Left renal pelvis (tissue), 4 donors: ENCODE measurements around the gene SIAE. TPM values are rescaled to one million over a fixed set of nuclear protein-coding genes. Genes with fewer than 3 reads are reported as not detected.

Experiments used
- DNase-seq, 4 donors: peaks; one replicate each; pipeline ENCODE4 v3.0.0-alpha.2; 2013; ENCODE audit warnings: low read depth in 4 of 4, low spot score in 3 of 4
- polyA plus RNA-seq, 4 donors: library from polyadenylated mRNA; unstranded; fragments of 120-200 nt; gene quantifications; one replicate each; pipeline ENCODE4 v1.2.1, GENCODE V29; 2013; ENCODE audit not compliant: insufficient read length in 4 of 4

Gene SIAE
- polyA plus RNA-seq, 4 donors, result 6.0 to 32.9 (median 31.4) TPM

- DNase-seq, result no peak
Observed at GRCh38 chr11:124584681-124585372, 88.7 kb downstream of the SIAE start.

- no peak for DNase-seq
Observed at GRCh38 chr11:124583781-124584180, 89.8 kb downstream of the SIAE start.

Other genes starting within 250 kb of the SIAE start
- not detected for gene OR8B4, start 248.9 kb downstream of the SIAE start, polyA plus RNA-seq
- not detected for gene OR8B8, start 228.0 kb downstream of the SIAE start, polyA plus RNA-seq
- not detected for gene OR8B12, start 130.1 kb downstream of the SIAE start, polyA plus RNA-seq
- gene OR8A1, start 103.7 kb downstream of the SIAE start, polyA plus RNA-seq, result not detected
- gene PANX3, start 62.3 kb downstream of the SIAE start, polyA plus RNA-seq, result not detected
- gene TBRG1, start 50.9 kb downstream of the SIAE start, polyA plus RNA-seq, result 10 to 100 TPM; 24.9 to 41.4 (median 28.7) TPM
- gene SPA17, start 165 bp upstream of the SIAE start, polyA plus RNA-seq, result 10 to 100 TPM in 3 of 4 donors, 1 to 10 TPM in 1; 5.0 to 24.4 (median 19.2) TPM
- 10 to 100 TPM in 3 of 4 donors, 1 to 10 TPM in 1; 5.6 to 29.4 (median 17.9) TPM for gene NRGN, start 66.2 kb upstream of the SIAE start, polyA plus RNA-seq
- 10 to 100 TPM in 2 of 4 donors, 1 to 10 TPM in 1, under 1 TPM in 1; 0.60 to 17.5 (median 9.6) TPM for gene VSIG2, start 78.5 kb upstream of the SIAE start, polyA plus RNA-seq
- 10 to 100 TPM; 39.0 to 71.8 (median 67.0) TPM for gene ESAM, start 88.6 kb upstream of the SIAE start, polyA plus RNA-seq
- 10 to 100 TPM; 25.1 to 44.7 (median 29.2) TPM for gene MSANTD2, start 126.7 kb upstream of the SIAE start, polyA plus RNA-seq
- gene ROBO3, start 191.7 kb upstream of the SIAE start, polyA plus RNA-seq, result 10 to 100 TPM; 18.8 to 30.8 (median 21.3) TPM
- gene ROBO4, start 224.1 kb upstream of the SIAE start, polyA plus RNA-seq, result 10 to 100 TPM; 13.6 to 19.6 (median 18.1) TPM
- 1 to 10 TPM in 1 of 4 donors, under 1 TPM in 2, not detected in 1; 0.92 to 1.5 (median 0.96) TPM for gene HEPN1, start 245.5 kb upstream of the SIAE start, polyA plus RNA-seq